GM10847 (cell line): Measurements from ENCODE around the gene MRPL37.

ENCODE experiments used
- POLR2A ChIP-seq: IDR thresholded peaks from 2 replicates; pipeline ENCODE4 v1.6.1; 2011; ENCODE audit not compliant: insufficient read length; ENCODE audit errors: extremely low read depth

MRPL37 gene

GRCh38 chr1:54240741-54241335, 40.9 kb downstream of the MRPL37 start:
- no peak for TF ChIP-seq POLR2A

- no peak for TF ChIP-seq POLR2A
Measured at GRCh38 chr1:54241364-54241763, 41.4 kb downstream of the MRPL37 start.

- TF ChIP-seq POLR2A = no peak
Measured at GRCh38 chr1:54243022-54243421, 43.1 kb downstream of the MRPL37 start.

- no peak for TF ChIP-seq POLR2A
Measured at GRCh38 chr1:54244655-54245054, 44.7 kb downstream of the MRPL37 start.

- TF ChIP-seq POLR2A = no peak
Measured at GRCh38 chr1:54245501-54245900, 45.5 kb downstream of the MRPL37 start.

- no peak for TF ChIP-seq POLR2A
Measured at GRCh38 chr1:54246116-54246721, 46.3 kb downstream of the MRPL37 start.

GRCh38 chr1:54247863-54248515, 48.0 kb downstream of the MRPL37 start:
- no peak for TF ChIP-seq POLR2A

GRCh38 chr1:54248966-54249365, 49.0 kb downstream of the MRPL37 start:
- TF ChIP-seq POLR2A = no peak

- TF ChIP-seq POLR2A = no peak
Measured at GRCh38 chr1:54249819-54250435, 50.0 kb downstream of the MRPL37 start.

- no peak for TF ChIP-seq POLR2A
Measured at GRCh38 chr1:54250670-54251069, 50.7 kb downstream of the MRPL37 start.

GRCh38 chr1:54252371-54252936, 52.5 kb downstream of the MRPL37 start:
- TF ChIP-seq POLR2A = no peak

GRCh38 chr1:54253480-54253879, 53.5 kb downstream of the MRPL37 start:
- TF ChIP-seq POLR2A = no peak

- no peak for TF ChIP-seq POLR2A
Measured at GRCh38 chr1:54254055-54254454, 54.1 kb downstream of the MRPL37 start.

GRCh38 chr1:54255026-54255702, 55.2 kb downstream of the MRPL37 start:
- no peak for TF ChIP-seq POLR2A
